IMR-90 (cell line): ENCODE measurements around the gene ZNF467. TPM values are rescaled to one million over a fixed set of nuclear protein-coding genes. Genes with fewer than 3 reads are reported as not detected.

ENCODE experiments used
- ATAC-seq: fragments of 200-7000 bp; cut with Tn5 transposase; 2 replicates; pipeline ENCODE4 v1.9.1; 2020; ENCODE audit warnings: low read depth, mild to moderate bottlenecking, moderate library complexity
- BruUV-seq: library from RNA; stranded (reverse); fragments of 400-500 nt; replicated peaks from 2 replicates; lab custom pipeline; 2021; lab: Mats Ljungman, UMichigan
- CTCF ChIA-PET: fragments of 300-600 bp; formaldehyde crosslinking; extraction: SDS; loops from one replicate; lab custom pipeline; 2021; ENCODE audit warnings: antibody characterized with exemption; lab: Yijun Ruan, JAX
- POLR2A ChIA-PET: fragments of 300-600 bp; sonication (Branson Sonifier 250); formaldehyde crosslinking; loops from one replicate; lab custom pipeline; 2022; ENCODE audit warnings: antibody characterized with exemption; ENCODE audit not compliant: unreplicated experiment; lab: Charles Lee
- DNase-seq: peaks from one replicate; pipeline ENCODE4 v3.0.0; 2013
- H2AFZ ChIP-seq: replicated peaks from 2 replicates; pipeline ENCODE3; 2013; ENCODE audit warnings: low read length, mild to moderate bottlenecking; ENCODE audit not compliant: poor library complexity
- H2AK5ac ChIP-seq: 2 replicates; pipeline ENCODE4 v1.6.1; 2013; ENCODE audit warnings: low read depth, low read length, inconsistent platforms
- H2AK9ac ChIP-seq: replicated peaks from 2 replicates; pipeline ENCODE3; 2013; ENCODE audit warnings: mild to moderate bottlenecking, low read depth, low read length, moderate library complexity; ENCODE audit not compliant: poor library complexity
- H2BK120ac ChIP-seq: 2 replicates; pipeline ENCODE4 v1.6.1; 2013; ENCODE audit warnings: low read depth, low read length, inconsistent platforms
- H2BK15ac ChIP-seq: 3 replicates; pipeline ENCODE4 v1.6.1; 2013; ENCODE audit warnings: low read depth, low read length, inconsistent platforms
- H2BK20ac ChIP-seq: 2 replicates; pipeline ENCODE4 v1.6.1; 2013; ENCODE audit warnings: low read depth, mild to moderate bottlenecking, inconsistent platforms, low read length, moderate library complexity
- H2BK5ac ChIP-seq: 2 replicates; pipeline ENCODE4 v1.6.1; 2013; ENCODE audit warnings: mild to moderate bottlenecking, low read depth, low read length, inconsistent platforms; ENCODE audit not compliant: poor library complexity, severe bottlenecking
- H3K14ac ChIP-seq: replicated peaks from 2 replicates; pipeline ENCODE4 v1.6.1; 2013; ENCODE audit warnings: low read depth, low read length, inconsistent platforms
- H3K18ac ChIP-seq: 2 replicates; pipeline ENCODE4 v1.6.1; 2013; ENCODE audit warnings: low read depth, low read length, control low read depth
- H3K23ac ChIP-seq: 2 replicates; pipeline ENCODE4 v1.6.1; 2013; ENCODE audit warnings: low read depth, low read length, inconsistent platforms
- H3K27ac ChIP-seq: 2 replicates; pipeline ENCODE4 v1.5.1; 2013; ENCODE audit warnings: mild to moderate bottlenecking, control low read depth, low read length; ENCODE audit not compliant: insufficient read depth
- H3K27me3 ChIP-seq: 2 replicates; pipeline ENCODE4 v1.6.1; 2013; ENCODE audit warnings: low read length; ENCODE audit not compliant: control insufficient read depth, insufficient read depth
- H3K36me3 ChIP-seq: 2 replicates; pipeline ENCODE4 v1.6.1; 2013; ENCODE audit warnings: low read length, mixed read lengths; ENCODE audit not compliant: control insufficient read depth, insufficient read depth
- H3K4ac ChIP-seq: 2 replicates; pipeline ENCODE4 v1.6.1; 2013; ENCODE audit warnings: low read depth, low read length, inconsistent platforms
- H3K4me1 ChIP-seq: 2 replicates; pipeline ENCODE4 v1.6.1; 2013; ENCODE audit warnings: low read length, mixed read lengths; ENCODE audit not compliant: control insufficient read depth, insufficient read depth
- H3K4me2 ChIP-seq: 2 replicates; pipeline ENCODE4 v1.6.1; 2013; ENCODE audit warnings: low read depth, mild to moderate bottlenecking, control low read depth, low read length, moderate library complexity
- H3K4me3 ChIP-seq: 2 replicates; pipeline ENCODE4 v1.5.1; 2013; ENCODE audit warnings: low read depth, mild to moderate bottlenecking, control low read depth, low read length, moderate library complexity; ENCODE audit not compliant: insufficient read depth
- H3K56ac ChIP-seq: 2 replicates; pipeline ENCODE4 v1.6.1; 2013; ENCODE audit warnings: low read length, inconsistent platforms; ENCODE audit not compliant: insufficient read depth; ENCODE audit errors: extremely low read depth
- H3K79me1 ChIP-seq, 2 experiments: 2 replicates each; pipeline ENCODE4 v1.6.1; 2013; ENCODE audit warnings: low read length in 2 of 2, inconsistent platforms in 1 of 2, low read depth in 1 of 2
- H3K9ac ChIP-seq: 2 replicates; pipeline ENCODE4 v1.6.1; 2013; ENCODE audit warnings: low read depth, low read length, control low read depth
- H3K9me1 ChIP-seq: 2 replicates; pipeline ENCODE4 v1.6.1; 2013; ENCODE audit warnings: low read length, inconsistent platforms; ENCODE audit not compliant: insufficient read depth
- H3K9me3 ChIP-seq: 2 replicates; pipeline ENCODE4 v1.6.1; 2013; ENCODE audit warnings: low read length; ENCODE audit not compliant: control insufficient read depth, insufficient read depth
- H4K20me1 ChIP-seq: 2 replicates; pipeline ENCODE4 v1.6.1; 2013; ENCODE audit warnings: low read length, inconsistent platforms; ENCODE audit not compliant: insufficient read depth
- H4K5ac ChIP-seq: 2 replicates; pipeline ENCODE4 v1.6.1; 2013; ENCODE audit warnings: mild to moderate bottlenecking, low read depth, low read length, control low read depth
- H4K8ac ChIP-seq, 2 experiments: 2 replicates each; pipeline ENCODE4 v1.6.1; 2013; ENCODE audit warnings: low read depth in 2 of 2, low read length in 2 of 2, control low read depth in 1 of 2, inconsistent platforms in 1 of 2
- H4K91ac ChIP-seq: 2 replicates; pipeline ENCODE4 v1.6.1; 2013; ENCODE audit warnings: low read depth, low read length, inconsistent platforms; ENCODE audit not compliant: insufficient read depth
- BHLHE40 ChIP-seq: fragments of 150-350 bp; IDR thresholded peaks from 2 replicates; pipeline ENCODE4 v1.6.1; 2016; ENCODE audit warnings: mild to moderate bottlenecking, low read depth, low read length
- CEBPB ChIP-seq: IDR thresholded peaks from 2 replicates; pipeline ENCODE4 v1.6.1; 2012; ENCODE audit warnings: low read depth, low read length, improper control_type of control experiment
- CHD1 ChIP-seq: IDR thresholded peaks from 2 replicates; pipeline ENCODE4 v1.6.1; 2012; ENCODE audit warnings: low read depth, low read length, improper control_type of control experiment
- FOS ChIP-seq: fragments of 150-350 bp; IDR thresholded peaks from 2 replicates; pipeline ENCODE4 v1.6.1; 2016; ENCODE audit warnings: low read depth, low read length
- MAFK ChIP-seq: IDR thresholded peaks from 2 replicates; pipeline ENCODE4 v1.6.1; 2012; ENCODE audit warnings: low read depth, low read length, improper control_type of control experiment
- MAZ ChIP-seq: IDR thresholded peaks from 2 replicates; pipeline ENCODE4 v1.6.1; 2012; ENCODE audit warnings: low read depth, mild to moderate bottlenecking, low read length, improper control_type of control experiment, moderate library complexity, borderline replicate concordance
- MXI1 ChIP-seq: IDR thresholded peaks from 2 replicates; pipeline ENCODE4 v1.6.1; 2012; ENCODE audit warnings: low read depth, mild to moderate bottlenecking, low read length, moderate library complexity, borderline replicate concordance
- NFE2L2 ChIP-seq: fragments of 150-350 bp; IDR thresholded peaks from 2 replicates; pipeline ENCODE4 v1.6.1; 2016; ENCODE audit warnings: low read depth, mild to moderate bottlenecking, low read length
- POLR2A ChIP-seq: IDR thresholded peaks from 2 replicates; pipeline ENCODE4 v1.6.1; 2012; ENCODE audit warnings: mild to moderate bottlenecking, low read depth, low read length
- RAD21 ChIP-seq: IDR thresholded peaks from 2 replicates; pipeline ENCODE4 v1.6.1; 2012; ENCODE audit warnings: low read length, improper control_type of control experiment
- RCOR1 ChIP-seq: IDR thresholded peaks from 2 replicates; pipeline ENCODE4 v1.6.1; 2012; ENCODE audit warnings: mild to moderate bottlenecking, low read length, improper control_type of control experiment; ENCODE audit not compliant: insufficient replicate concordance
- RFX5 ChIP-seq: IDR thresholded peaks from 2 replicates; pipeline ENCODE4 v1.8.0; 2012; ENCODE audit warnings: low read depth, mild to moderate bottlenecking, low read length, moderate library complexity
- SMC3 ChIP-seq: fragments of 150-350 bp; IDR thresholded peaks from 2 replicates; pipeline ENCODE4 v1.6.1; 2016; ENCODE audit warnings: low read depth, mild to moderate bottlenecking, antibody characterized with exemption, low read length, moderate library complexity
- WGBS, 2 experiments: methylation state at CpG; one replicate each; pipeline versions ENCODE4 v1.1.5 to v1.1.7; 2013; ENCODE audit warnings: missing lambda C conversion rate in 2 of 2; ENCODE audit not compliant: insufficient read length in 1 of 2; ENCODE audit errors: extremely low coverage in 2 of 2; 5-methylcytosine and 5-hydroxymethylcytosine counted together
- dilution Hi-C: fragments of 300-500 bp; cut with HindIII; formaldehyde crosslinking; loops from one replicate; pipeline ENCODE4 v1.14.3; 2018; ENCODE audit warnings: low sequenced_read_pairs; ENCODE audit not compliant: unreplicated experiment
- in situ Hi-C: fragments of 300-500 bp; cut with MboI; formaldehyde crosslinking; loops from 3 replicates; pipeline ENCODE4 v1.14.3; 2019; ENCODE audit warnings: low sequenced_read_pairs, inconsistent platforms, mixed read lengths
- intact Hi-C: fragments of 100-400 bp; cut with micrococcal nuclease; formaldehyde crosslinking; loops from 2 replicates; pipeline ENCODE4 v1.10.0; 2022
- polyA plus RNA-seq, 3 experiments: library from polyadenylated mRNA; depleted of rRNA; stranded (reverse); fragments of >200 nt; gene quantifications; 2 replicates each; pipeline ENCODE4 v1.2.3, GENCODE V29; 2012; ENCODE audit warnings: low replicate concordance in 1 of 3
- total RNA-seq: library from RNA; depleted of rRNA; stranded (reverse); fragments of >200 nt; gene quantifications from 2 replicates; pipeline ENCODE4 v1.2.3, GENCODE V29; 2012
- TF ChIP-seq, protein P1 (sequence below): fragments of 150-350 bp; IDR thresholded peaks from 2 replicates; pipeline ENCODE4 v1.6.1; 2017; ENCODE audit warnings: mild to moderate bottlenecking, antibody characterized with exemption, low read length, low read depth
- TF ChIP-seq, protein P2 (sequence below): fragments of 150-350 bp; IDR thresholded peaks from 2 replicates; pipeline ENCODE4 v1.6.1; 2016; ENCODE audit warnings: low read depth, mild to moderate bottlenecking, low read length, moderate library complexity, borderline replicate concordance
- TF ChIP-seq, protein P3 (sequence below): conservative IDR thresholded peaks from 2 replicates; pipeline ENCODE4 v1.5.1; 2012; ENCODE audit warnings: mild to moderate bottlenecking, low read depth, low read length, improper control_type of control experiment

ZNF467 gene
- total and polyA plus RNA-seq, 2 of the 4 experiments (the other 2 are of a cell fraction) = 0.67 TPM; not detected in 1

DNA sequence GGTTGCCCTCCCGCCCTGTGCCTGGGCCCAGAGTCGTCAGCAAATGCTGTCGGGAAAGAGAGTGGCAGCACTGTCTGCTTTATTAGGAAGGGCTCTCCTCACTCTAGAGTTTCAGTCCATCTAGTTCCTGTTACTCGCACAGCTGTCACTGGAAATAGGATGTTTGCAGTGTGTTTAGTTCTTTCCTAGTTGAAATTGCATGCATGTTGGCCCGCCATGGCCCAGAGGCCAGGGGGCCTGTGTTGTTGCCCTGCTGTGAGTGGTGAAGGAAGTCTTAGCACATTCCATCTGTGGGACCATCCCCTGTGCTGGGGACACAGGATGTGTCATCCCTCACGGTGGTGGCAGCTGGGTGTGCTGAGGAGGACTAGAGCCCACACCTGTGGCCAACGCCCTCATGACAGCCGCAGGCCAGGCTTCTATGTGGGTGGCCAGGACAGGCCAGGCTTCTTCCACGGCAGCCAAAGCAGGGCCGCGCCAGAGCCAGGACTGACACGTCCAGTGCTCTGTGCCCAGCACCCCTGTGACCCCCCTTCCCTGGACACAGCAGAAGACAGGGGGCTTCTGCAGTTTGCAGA, 45.4 kb downstream of the ZNF467 start:
- H2AK5ac ChIP-seq = no peak overlapping the region
- peaks cover 54% of the 10 kb centered on the region for H3K36me3 ChIP-seq
- CTCF ChIA-PET = no interaction called here
- no peak overlapping the region for H2AK9ac ChIP-seq
- H2BK5ac ChIP-seq = no peak overlapping the region
- H4K20me1 ChIP-seq = no peaks in the 10 kb centered on the region
- in situ Hi-C loops = no loop called here
- no peak overlapping the region for H2BK15ac ChIP-seq
- no peak overlapping the region for H3K4me3 ChIP-seq
- ATAC-seq (no peak), DNase-seq (no peak)
- H2BK20ac ChIP-seq = no peak overlapping the region
- dilution Hi-C loops = no loop called here
- H3K9me1 ChIP-seq = no peaks in the 10 kb centered on the region
- no peaks in the 10 kb centered on the region for H3K79me1 ChIP-seq
- no peak overlapping the region for H3K4me2 ChIP-seq
- H3K4ac ChIP-seq = no peak overlapping the region
- H3K9me3 ChIP-seq = no peaks in the 10 kb centered on the region
- H3K9ac ChIP-seq = no peak overlapping the region
- H4K91ac ChIP-seq = no peak overlapping the region
- H3K27me3 ChIP-seq = no peaks in the 10 kb centered on the region
- POLR2A ChIA-PET = no interaction called here
- H2AFZ ChIP-seq = no peak overlapping the region
- H3K14ac ChIP-seq = no peak overlapping the region
- no peak overlapping the region for H3K27ac ChIP-seq
- no peaks in the 10 kb centered on the region for H3K4me1 ChIP-seq
- 80% methylated on average over 2 of the region's 12 CpGs; no CpG with 5 or more reads in 1 of the 2 experiments for WGBS, 2 experiments
- no peak overlapping the region for H3K56ac ChIP-seq
- no peak overlapping the region for H2BK120ac ChIP-seq
- H3K18ac ChIP-seq = no peak overlapping the region
- H4K5ac ChIP-seq = no peak overlapping the region
- no TSS peak for BruUV-seq
- no peak overlapping the region for H3K23ac ChIP-seq
- no peak overlapping the region for H4K8ac ChIP-seq
- intact Hi-C loops = no loop called here
- no peak for TF ChIP-seq RAD21
- no peak for TF ChIP-seq SMC3
- no peak for TF ChIP-seq CHD1
- TF ChIP-seq, protein P1, sequence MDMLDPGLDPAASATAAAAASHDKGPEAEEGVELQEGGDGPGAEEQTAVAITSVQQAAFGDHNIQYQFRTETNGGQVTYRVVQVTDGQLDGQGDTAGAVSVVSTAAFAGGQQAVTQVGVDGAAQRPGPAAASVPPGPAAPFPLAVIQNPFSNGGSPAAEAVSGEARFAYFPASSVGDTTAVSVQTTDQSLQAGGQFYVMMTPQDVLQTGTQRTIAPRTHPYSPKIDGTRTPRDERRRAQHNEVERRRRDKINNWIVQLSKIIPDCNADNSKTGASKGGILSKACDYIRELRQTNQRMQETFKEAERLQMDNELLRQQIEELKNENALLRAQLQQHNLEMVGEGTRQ = no peak
- no peak for TF ChIP-seq MAFK
- TF ChIP-seq RCOR1 = no peak
- TF ChIP-seq POLR2A = no peak
- no peak for TF ChIP-seq FOS
- TF ChIP-seq MXI1 = no peak
- TF ChIP-seq RFX5 = no peak
- TF ChIP-seq NFE2L2 = no peak
- TF ChIP-seq BHLHE40 = no peak
- TF ChIP-seq, protein P2, sequence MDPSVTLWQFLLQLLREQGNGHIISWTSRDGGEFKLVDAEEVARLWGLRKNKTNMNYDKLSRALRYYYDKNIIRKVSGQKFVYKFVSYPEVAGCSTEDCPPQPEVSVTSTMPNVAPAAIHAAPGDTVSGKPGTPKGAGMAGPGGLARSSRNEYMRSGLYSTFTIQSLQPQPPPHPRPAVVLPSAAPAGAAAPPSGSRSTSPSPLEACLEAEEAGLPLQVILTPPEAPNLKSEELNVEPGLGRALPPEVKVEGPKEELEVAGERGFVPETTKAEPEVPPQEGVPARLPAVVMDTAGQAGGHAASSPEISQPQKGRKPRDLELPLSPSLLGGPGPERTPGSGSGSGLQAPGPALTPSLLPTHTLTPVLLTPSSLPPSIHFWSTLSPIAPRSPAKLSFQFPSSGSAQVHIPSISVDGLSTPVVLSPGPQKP = no peak
- no peak for TF ChIP-seq MAZ
- TF ChIP-seq, protein P3, sequence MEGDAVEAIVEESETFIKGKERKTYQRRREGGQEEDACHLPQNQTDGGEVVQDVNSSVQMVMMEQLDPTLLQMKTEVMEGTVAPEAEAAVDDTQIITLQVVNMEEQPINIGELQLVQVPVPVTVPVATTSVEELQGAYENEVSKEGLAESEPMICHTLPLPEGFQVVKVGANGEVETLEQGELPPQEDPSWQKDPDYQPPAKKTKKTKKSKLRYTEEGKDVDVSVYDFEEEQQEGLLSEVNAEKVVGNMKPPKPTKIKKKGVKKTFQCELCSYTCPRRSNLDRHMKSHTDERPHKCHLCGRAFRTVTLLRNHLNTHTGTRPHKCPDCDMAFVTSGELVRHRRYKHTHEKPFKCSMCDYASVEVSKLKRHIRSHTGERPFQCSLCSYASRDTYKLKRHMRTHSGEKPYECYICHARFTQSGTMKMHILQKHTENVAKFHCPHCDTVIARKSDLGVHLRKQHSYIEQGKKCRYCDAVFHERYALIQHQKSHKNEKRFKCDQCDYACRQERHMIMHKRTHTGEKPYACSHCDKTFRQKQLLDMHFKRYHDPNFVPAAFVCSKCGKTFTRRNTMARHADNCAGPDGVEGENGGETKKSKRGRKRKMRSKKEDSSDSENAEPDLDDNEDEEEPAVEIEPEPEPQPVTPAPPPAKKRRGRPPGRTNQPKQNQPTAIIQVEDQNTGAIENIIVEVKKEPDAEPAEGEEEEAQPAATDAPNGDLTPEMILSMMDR = no peak
- TF ChIP-seq CEBPB = no peak
